WTC11 (cell line): ENCODE data around the gene TEFM.

ENCODE experiments used
- ATF2 ChIP-seq: sonication (generic); formaldehyde crosslinking; IDR thresholded peaks from 2 replicates; pipeline ENCODE4 v1.8.1; 2022; ENCODE audit warnings: low read depth, missing genetic modification reagents, borderline replicate concordance
- ATF3 ChIP-seq: sonication (generic); formaldehyde crosslinking; conservative IDR thresholded peaks from 2 replicates; pipeline ENCODE4 v1.8.1; 2022; ENCODE audit warnings: mild to moderate bottlenecking, missing genetic modification reagents
- CREB1 ChIP-seq: sonication (generic); formaldehyde crosslinking; IDR thresholded peaks from 2 replicates; pipeline ENCODE4 v1.8.0; 2023; ENCODE audit warnings: mild to moderate bottlenecking, missing genetic modification reagents
- CTCF ChIP-seq: fragments of 200-600 bp; IDR thresholded peaks from 2 replicates; pipeline ENCODE4 v1.8.0; 2022; ENCODE audit warnings: antibody characterized with exemption
- E2F5 ChIP-seq: sonication (generic); formaldehyde crosslinking; IDR thresholded peaks from 2 replicates; pipeline ENCODE4 v1.8.1; 2022; ENCODE audit warnings: mild to moderate bottlenecking, moderate library complexity, missing genetic modification reagents
- FOXK1 ChIP-seq: sonication (generic); formaldehyde crosslinking; IDR thresholded peaks from 2 replicates; pipeline ENCODE4 v1.8.0; 2022; ENCODE audit warnings: mild to moderate bottlenecking, moderate library complexity, missing genetic modification reagents
- GABPB1 ChIP-seq: sonication (generic); formaldehyde crosslinking; IDR thresholded peaks from 2 replicates; pipeline ENCODE4 v1.8.1; 2023; ENCODE audit warnings: mild to moderate bottlenecking, missing genetic modification reagents
- MYBL2 ChIP-seq: sonication (generic); formaldehyde crosslinking; IDR thresholded peaks from 2 replicates; pipeline ENCODE4 v1.8.1; 2023; ENCODE audit warnings: mild to moderate bottlenecking, moderate library complexity, missing genetic modification reagents
- NFYB ChIP-seq: sonication (generic); formaldehyde crosslinking; conservative IDR thresholded peaks from 2 replicates; pipeline ENCODE4 v1.8.0; 2022; ENCODE audit warnings: low read depth, missing genetic modification reagents
- ZNF317 ChIP-seq: sonication (generic); formaldehyde crosslinking; IDR thresholded peaks from 2 replicates; pipeline ENCODE4 v1.8.1; 2023; ENCODE audit warnings: low read depth, mild to moderate bottlenecking, moderate library complexity, missing genetic modification reagents, borderline replicate concordance
- ZNF512 ChIP-seq: sonication (generic); formaldehyde crosslinking; IDR thresholded peaks from 2 replicates; pipeline ENCODE4 v1.8.1; 2022; ENCODE audit warnings: missing genetic modification reagents, borderline replicate concordance

GRCh38 chr17:30864636-30865035 lies 41.4 kb downstream of the TEFM start:
- TF ChIP-seq FOXK1 (CRISPR knock-in tag) (no peak), CTCF (no peak), MYBL2 (CRISPR knock-in tag) (no peak), ATF2 (CRISPR knock-in tag) (no peak), NFYB (CRISPR knock-in tag) (no peak), ZNF512 (CRISPR knock-in tag) (no peak), GABPB1 (CRISPR knock-in tag) (no peak), CREB1 (CRISPR knock-in tag) (no peak), ZNF317 (CRISPR knock-in tag) (no peak), ATF3 (CRISPR knock-in tag) (no peak), E2F5 (CRISPR knock-in tag) (no peak)
